Prostate gland (tissue), 2 donors: ENCODE measurements around the gene ZNF324B.

Source experiments
- POLR2A ChIP-seq: fragments of 450-650 bp; IDR thresholded peaks from one replicate; pipeline ENCODE4 v1.6.1; 2016; ENCODE audit warnings: antibody characterized with exemption, mild to moderate bottlenecking
- POLR2AphosphoS5 ChIP-seq: sonication (generic); formaldehyde crosslinking; IDR thresholded peaks from one replicate; pipeline ENCODE4 v1.6.1; 2017; ENCODE audit warnings: antibody characterized with exemption
- TF ChIP-seq, protein P1 (sequence below), 4 experiments: fragments of 200-600 bp in 2 of 4; fragments of 450-650 bp in 2 of 4; sonication (generic) in 2 of 4; IDR thresholded peaks; 1 replicate in 3 of 4; 2 replicates in 1 of 4; pipeline ENCODE4 v1.5.1; 2016 to 2019; ENCODE audit warnings: antibody characterized with exemption in 4 of 4, mild to moderate bottlenecking in 2 of 4, moderate library complexity in 2 of 4

DNA sequence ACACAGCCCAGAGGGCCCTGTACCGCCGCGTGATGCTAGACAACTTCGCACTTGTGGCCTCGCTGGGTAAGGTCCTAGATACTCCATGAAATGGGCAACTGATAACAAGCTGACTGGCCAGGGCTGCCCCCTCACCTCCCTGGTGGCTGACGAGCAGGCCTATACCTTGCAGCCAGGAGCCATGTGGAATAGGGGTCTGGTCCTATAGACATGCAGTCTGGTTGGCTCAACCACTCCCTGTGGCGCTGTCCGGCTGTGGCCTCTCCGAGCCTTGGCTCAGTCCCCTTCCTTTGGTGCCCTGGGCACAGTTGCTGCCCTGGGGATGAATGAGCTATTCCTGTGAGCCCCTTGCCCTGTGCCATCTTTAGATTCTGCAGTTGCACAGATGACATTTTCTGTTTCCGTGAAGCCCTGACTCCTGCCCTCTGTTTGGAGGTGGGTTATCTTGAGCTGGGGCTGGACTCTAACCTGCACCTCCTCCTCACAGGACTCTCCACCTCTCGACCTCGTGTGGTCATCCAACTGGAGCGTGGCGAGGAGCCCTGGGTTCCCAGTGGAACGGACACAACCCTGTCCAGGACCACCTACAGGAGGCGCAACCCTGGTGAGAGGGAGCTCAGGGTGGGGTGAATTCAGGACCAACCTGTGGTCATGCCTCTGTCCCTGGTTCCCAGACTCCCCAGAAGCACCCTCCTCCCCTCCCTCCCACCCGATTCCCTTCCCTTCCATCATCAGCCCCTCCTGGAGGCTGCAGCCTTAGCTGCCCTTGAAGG, 18.0 kb downstream of the ZNF324B start:
- TF ChIP-seq, protein P1, sequence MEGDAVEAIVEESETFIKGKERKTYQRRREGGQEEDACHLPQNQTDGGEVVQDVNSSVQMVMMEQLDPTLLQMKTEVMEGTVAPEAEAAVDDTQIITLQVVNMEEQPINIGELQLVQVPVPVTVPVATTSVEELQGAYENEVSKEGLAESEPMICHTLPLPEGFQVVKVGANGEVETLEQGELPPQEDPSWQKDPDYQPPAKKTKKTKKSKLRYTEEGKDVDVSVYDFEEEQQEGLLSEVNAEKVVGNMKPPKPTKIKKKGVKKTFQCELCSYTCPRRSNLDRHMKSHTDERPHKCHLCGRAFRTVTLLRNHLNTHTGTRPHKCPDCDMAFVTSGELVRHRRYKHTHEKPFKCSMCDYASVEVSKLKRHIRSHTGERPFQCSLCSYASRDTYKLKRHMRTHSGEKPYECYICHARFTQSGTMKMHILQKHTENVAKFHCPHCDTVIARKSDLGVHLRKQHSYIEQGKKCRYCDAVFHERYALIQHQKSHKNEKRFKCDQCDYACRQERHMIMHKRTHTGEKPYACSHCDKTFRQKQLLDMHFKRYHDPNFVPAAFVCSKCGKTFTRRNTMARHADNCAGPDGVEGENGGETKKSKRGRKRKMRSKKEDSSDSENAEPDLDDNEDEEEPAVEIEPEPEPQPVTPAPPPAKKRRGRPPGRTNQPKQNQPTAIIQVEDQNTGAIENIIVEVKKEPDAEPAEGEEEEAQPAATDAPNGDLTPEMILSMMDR (IDR thresholded peaks at IDR 0.05): no peak
- TF ChIP-seq POLR2A (no peak), POLR2AphosphoS5 (no peak)
